ENCODE measurements around the gene RERE. TPM values are rescaled to one million over a fixed set of nuclear protein-coding genes. Genes with fewer than 3 reads are reported as not detected.

Gene RERE
- total RNA-seq, 1 donor = 55.0 TPM

DNA sequence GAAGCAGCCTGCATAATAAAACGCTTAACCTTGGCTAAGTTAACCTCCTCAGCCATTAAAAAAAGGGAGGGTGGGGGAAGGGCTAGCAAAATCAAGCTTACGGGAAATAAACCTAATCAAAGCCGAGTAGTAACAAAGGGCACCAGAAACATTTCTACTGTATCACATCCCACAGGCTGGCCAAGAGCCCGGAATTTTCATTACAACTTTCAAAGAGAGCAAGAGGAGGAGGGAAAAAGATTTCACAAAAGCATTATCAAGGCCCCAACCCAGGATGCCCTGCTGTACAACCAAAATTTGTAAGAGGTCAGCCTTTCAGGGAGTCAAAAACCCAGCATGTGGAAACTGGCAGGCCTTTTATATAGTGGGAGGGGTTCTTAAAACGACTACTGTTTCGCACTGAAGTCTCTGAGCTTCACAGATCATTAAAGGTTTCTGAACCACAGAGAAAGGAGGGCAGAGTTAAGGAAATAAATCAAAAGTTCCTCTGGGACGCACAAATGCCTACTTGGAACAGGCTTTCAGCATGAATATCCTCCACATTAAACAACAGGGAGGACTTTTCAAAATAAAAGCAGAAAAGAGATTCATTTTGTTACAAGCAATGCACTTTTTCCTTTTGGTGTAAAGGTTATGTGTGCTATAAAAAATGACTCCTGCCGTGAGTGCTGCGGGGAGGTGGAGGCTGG lies 409.1 kb downstream of the RERE start:
- peak overlapping the region; percentile 98 for H3K27ac ChIP-seq (ENCODE audit: low read depth, low read length)
- peaks cover 83% of the 10 kb centered on the region for H3K79me2 ChIP-seq (ENCODE audit: insufficient read depth, low read length)
- no peak overlapping the region for H2AFZ ChIP-seq (ENCODE audit: low read length)
- H4K20me1 ChIP-seq (ENCODE audit: insufficient read depth, low read length) = no peaks in the 10 kb centered on the region
- H3K4me1 ChIP-seq (ENCODE audit: insufficient read depth, low read length) = peaks cover 62% of the 10 kb centered on the region
- DNase-seq (ENCODE audit: insufficient read length, low spot score, missing footprints) = peak; percentile 85
- no peaks in the 10 kb centered on the region for H3K9me3 ChIP-seq (ENCODE audit: low read depth, low read length)
- H3K27me3 ChIP-seq (ENCODE audit: insufficient read depth, low read length) = no peaks in the 10 kb centered on the region
- H3K4me2 ChIP-seq (ENCODE audit: insufficient read depth, low read length) = peak overlapping the region; percentile 65
- H3K36me3 ChIP-seq (ENCODE audit: insufficient read depth, low read length) = peaks cover 19% of the 10 kb centered on the region
- TF ChIP-seq CTCF (IDR thresholded peaks at IDR 0.05; ENCODE audit: extremely low read depth, low read depth, low read length) = no peak
- peak overlapping the region; percentile 1 for H3K4me3 ChIP-seq (ENCODE audit: insufficient read depth, low read length)

GRCh38 chr1:8407652-8408051 lies 409.8 kb downstream of the RERE start:
- peak overlapping the region; percentile 65 for H3K4me2 ChIP-seq (ENCODE audit: insufficient read depth, low read length)
- H3K4me1 ChIP-seq (ENCODE audit: insufficient read depth, low read length) = peaks cover 60% of the 10 kb centered on the region
- no peak for DNase-seq (ENCODE audit: insufficient read length, low spot score, missing footprints)
- no peak for TF ChIP-seq CTCF (IDR thresholded peaks at IDR 0.05; ENCODE audit: extremely low read depth, low read depth, low read length)
- H4K20me1 ChIP-seq (ENCODE audit: insufficient read depth, low read length) = no peaks in the 10 kb centered on the region
- H3K27me3 ChIP-seq (ENCODE audit: insufficient read depth, low read length) = no peaks in the 10 kb centered on the region
- H3K4me3 ChIP-seq (ENCODE audit: insufficient read depth, low read length) = peak overlapping the region; percentile 2
- peaks cover 81% of the 10 kb centered on the region for H3K79me2 ChIP-seq (ENCODE audit: insufficient read depth, low read length)
- H3K9me3 ChIP-seq (ENCODE audit: low read depth, low read length) = no peaks in the 10 kb centered on the region
- H2AFZ ChIP-seq (ENCODE audit: low read length) = no peak overlapping the region
- peak overlapping the region; percentile 98 for H3K27ac ChIP-seq (ENCODE audit: low read depth, low read length)
- peaks cover 18% of the 10 kb centered on the region for H3K36me3 ChIP-seq (ENCODE audit: insufficient read depth, low read length)

- Histone ChIP-seq H3K4me1 (ENCODE audit: insufficient read depth, low read length) (peaks cover 53% of the 10 kb centered on the region), H3K79me2 (ENCODE audit: insufficient read depth, low read length) (peaks cover 85% of the 10 kb centered on the region), H3K4me2 (ENCODE audit: insufficient read depth, low read length) (no peak overlapping the region), H2AFZ (ENCODE audit: low read length) (no peak overlapping the region), H3K4me3 (ENCODE audit: insufficient read depth, low read length) (no peak overlapping the region), H3K27me3 (ENCODE audit: insufficient read depth, low read length) (no peaks in the 10 kb centered on the region), H4K20me1 (ENCODE audit: insufficient read depth, low read length) (no peaks in the 10 kb centered on the region), H3K9me3 (ENCODE audit: low read depth, low read length) (no peaks in the 10 kb centered on the region), H3K27ac (ENCODE audit: low read depth, low read length) (peak overlapping the region; percentile 98), H3K36me3 (ENCODE audit: insufficient read depth, low read length) (peaks cover 25% of the 10 kb centered on the region)
- no peak for TF ChIP-seq CTCF (IDR thresholded peaks at IDR 0.05; ENCODE audit: extremely low read depth, low read depth, low read length)
- DNase-seq (ENCODE audit: insufficient read length, low spot score, missing footprints) = no peak
Measured at GRCh38 chr1:8406960-8407359, 410.5 kb downstream of the RERE start.

DNA sequence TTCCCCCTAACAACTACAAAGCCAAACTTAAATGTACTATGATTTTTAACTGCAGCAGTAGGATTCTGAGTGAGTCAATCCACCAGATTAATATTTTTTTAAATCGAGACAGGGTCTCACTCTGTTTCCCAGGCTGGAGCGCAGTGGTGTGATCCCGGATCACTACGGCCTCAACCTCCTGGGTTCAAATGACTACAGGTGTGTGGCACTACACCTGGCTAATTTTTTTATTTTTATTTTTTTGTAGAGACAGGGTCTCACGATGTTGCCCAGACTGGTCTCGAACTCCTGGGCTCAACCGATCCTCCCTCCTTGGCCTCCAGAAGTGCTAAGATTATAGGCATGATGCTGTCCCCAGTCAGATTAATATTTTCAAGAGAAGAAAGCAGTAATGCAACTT lies 411.4 kb downstream of the RERE start:
- no peaks in the 10 kb centered on the region for H3K9me3 ChIP-seq (ENCODE audit: low read depth, low read length)
- no peak overlapping the region for H2AFZ ChIP-seq (ENCODE audit: low read length)
- DNase-seq (ENCODE audit: insufficient read length, low spot score, missing footprints) = no peak
- H3K27me3 ChIP-seq (ENCODE audit: insufficient read depth, low read length) = no peaks in the 10 kb centered on the region
- no peak overlapping the region for H3K4me2 ChIP-seq (ENCODE audit: insufficient read depth, low read length)
- no peak overlapping the region for H3K27ac ChIP-seq (ENCODE audit: low read depth, low read length)
- H3K4me1 ChIP-seq (ENCODE audit: insufficient read depth, low read length) = peaks cover 44% of the 10 kb centered on the region
- no peak overlapping the region for H3K4me3 ChIP-seq (ENCODE audit: insufficient read depth, low read length)
- no peak for TF ChIP-seq CTCF (IDR thresholded peaks at IDR 0.05; ENCODE audit: extremely low read depth, low read depth, low read length)
- H4K20me1 ChIP-seq (ENCODE audit: insufficient read depth, low read length) = no peaks in the 10 kb centered on the region
- H3K79me2 ChIP-seq (ENCODE audit: insufficient read depth, low read length) = peaks cover 85% of the 10 kb centered on the region
- H3K36me3 ChIP-seq (ENCODE audit: insufficient read depth, low read length) = peaks cover 30% of the 10 kb centered on the region

All from osteoblast (primary cell).